Measurements from ENCODE around the gene SMTN. TPM values are rescaled to one million over a fixed set of nuclear protein-coding genes. Genes with fewer than 3 reads are reported as not detected.
A peak's percentile ranks its signal among the peaks of the same experiment; 100 is the strongest.

SMTN gene
- total and polyA plus RNA-seq, 4 experiments from 2014 or later = 0.34 to 1.7 (median 1.2) TPM

GRCh38 chr22:31139066-31139465, 57.9 kb downstream of the SMTN start:
- no peak overlapping the region for H3K4me3 Mint-ChIP-seq
- no peaks in the 10 kb centered on the region for H3K4me1 ChIP-seq (ENCODE audit: insufficient read depth, low read length)
- intact Hi-C loops (cut with micrococcal nuclease) = no loop called here
- H3K9me3 ChIP-seq (ENCODE audit: control insufficient read depth in 1 of 2, low read length in 2 of 2) = no peaks in the 10 kb centered on the region
- POLR2A ChIA-PET (ENCODE audit: partially characterized antibody) = no interaction called here
- CTCF ChIA-PET (ENCODE audit: partially characterized antibody) = interaction anchor here (1.1 kb wide), 1 partner anchor 170 kb away, joined by 3 read pairs; the partner anchor contains the start of genes MORC2 and TUG1
- H3K27me3 Mint-ChIP-seq = peaks cover 0 to 4% of the 10 kb centered on the region in 2 donors
- no peaks in the 10 kb centered on the region for H3K27me3 ChIP-seq (ENCODE audit: insufficient read depth, low read length)
- no peaks in the 10 kb centered on the region for H3K36me3 ChIP-seq (ENCODE audit: insufficient read depth, low read length)
- no peak for DNase-seq
- no peaks in the 10 kb centered on the region for H3K36me3 Mint-ChIP-seq
- no peaks in the 10 kb centered on the region for H3K4me1 Mint-ChIP-seq
- no peak overlapping the region for H3K27ac Mint-ChIP-seq
- no peak overlapping the region for H3K27ac ChIP-seq (ENCODE audit: low read depth, low read length)
- H3K9me3 Mint-ChIP-seq = no peaks in the 10 kb centered on the region
- H3K4me3 ChIP-seq (ENCODE audit: low read length in 2 of 2) = no peak overlapping the region

GRCh38 chr22:31139866-31140716, 59.0 kb downstream of the SMTN start, which contains the start of gene PLA2G3:
TSS of gene PLA2G3 (minus strand) at chr22:31140508. CDS start at chr22:31140354, 154 bp downstream.
- Mint-ChIP-seq H3K9me3 (peaks cover 0 to 3% (median 0%) of the 10 kb centered on the region in 8 donors), H3K27me3 (peaks cover 0 to 4% of the 10 kb centered on the region in 2 donors), H3K4me1 (no peaks in the 10 kb centered on the region), H3K36me3 (no peaks in the 10 kb centered on the region), H3K4me3 (no peak within 1 kb of the TSS), H3K27ac (peak within 1 kb of the TSS in 1 of 7 donors; percentile 47)
- Histone ChIP-seq H3K4me1 (ENCODE audit: insufficient read depth, low read length) (no peaks in the 10 kb centered on the region), H3K36me3 (ENCODE audit: insufficient read depth, low read length) (no peaks in the 10 kb centered on the region), H3K4me3 (ENCODE audit: low read length in 2 of 2) (no peak within 1 kb of the TSS), H3K27me3 (ENCODE audit: insufficient read depth, low read length) (no peaks in the 10 kb centered on the region), H3K27ac (ENCODE audit: low read depth, low read length) (no peak within 1 kb of the TSS), H3K9me3 (ENCODE audit: control insufficient read depth in 1 of 2, low read length in 2 of 2) (no peaks in the 10 kb centered on the region)
- intact Hi-C loops (cut with micrococcal nuclease) = no loop called here
- no peak for DNase-seq
- POLR2A ChIA-PET (ENCODE audit: partially characterized antibody) = no interaction called here
- CTCF ChIA-PET (ENCODE audit: partially characterized antibody) = no interaction called here

DNA sequence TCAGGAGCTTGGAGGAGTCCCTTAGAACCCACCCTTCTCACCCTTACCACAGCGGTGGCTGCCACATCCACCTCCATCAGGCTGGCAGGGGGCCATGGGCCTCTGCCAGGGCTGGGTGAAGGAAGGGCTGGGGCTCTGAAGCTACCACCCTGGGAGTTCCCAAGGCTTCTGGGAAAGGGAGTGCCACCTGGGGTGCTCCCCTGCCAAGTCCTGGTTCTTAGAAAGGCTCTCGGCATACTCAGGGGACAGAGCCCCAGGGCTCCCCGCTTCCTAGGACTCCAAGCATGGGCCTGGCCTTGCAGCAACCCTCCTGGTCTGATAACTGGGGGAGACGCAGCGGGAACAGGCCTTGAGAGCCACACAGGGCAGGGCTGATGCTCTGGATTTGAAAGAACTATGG, 59.6 kb downstream of the SMTN start:
- ChIA-PET POLR2A (ENCODE audit: partially characterized antibody) (no interaction called here), CTCF (ENCODE audit: partially characterized antibody) (no interaction called here)
- Mint-ChIP-seq H3K4me3 (no peak overlapping the region), H3K36me3 (no peaks in the 10 kb centered on the region), H3K9me3 (peaks cover 0 to 6% (median 0%) of the 10 kb centered on the region in 8 donors), H3K4me1 (no peaks in the 10 kb centered on the region), H3K27ac (no peak overlapping the region), H3K27me3 (peaks cover 0 to 4% of the 10 kb centered on the region in 2 donors)
- no peaks in the 10 kb centered on the region for H3K36me3 ChIP-seq (ENCODE audit: insufficient read depth, low read length)
- intact Hi-C loops (cut with micrococcal nuclease) = no loop called here
- no peak overlapping the region for H3K4me3 ChIP-seq (ENCODE audit: low read length in 2 of 2)
- H3K9me3 ChIP-seq (ENCODE audit: control insufficient read depth in 1 of 2, low read length in 2 of 2) = no peaks in the 10 kb centered on the region
- no peak for DNase-seq
- H3K27me3 ChIP-seq (ENCODE audit: insufficient read depth, low read length) = no peaks in the 10 kb centered on the region
- no peaks in the 10 kb centered on the region for H3K4me1 ChIP-seq (ENCODE audit: insufficient read depth, low read length)
- no peak overlapping the region for H3K27ac ChIP-seq (ENCODE audit: low read depth, low read length)

DNA sequence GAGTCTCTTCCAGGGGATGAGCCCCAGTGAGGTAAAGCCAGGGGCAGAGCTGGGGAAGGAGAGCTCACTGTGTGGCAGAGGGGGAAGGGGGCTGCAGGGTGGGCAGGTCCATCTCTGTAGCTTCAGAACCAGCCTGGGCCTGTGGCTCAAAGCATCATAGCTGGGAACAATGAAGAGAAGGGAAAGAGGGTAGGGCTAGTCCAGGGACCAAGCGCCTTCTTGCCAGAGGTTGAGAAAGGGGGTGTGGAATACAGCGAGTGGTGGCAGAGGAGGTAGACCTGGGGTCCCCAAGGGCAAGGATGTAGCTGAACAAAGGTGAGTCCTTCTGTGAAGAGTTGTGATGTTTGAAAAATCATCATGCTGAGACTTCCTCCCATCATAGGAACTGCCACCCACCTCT, 60.4 kb downstream of the SMTN start:
- Histone ChIP-seq H3K27ac (ENCODE audit: low read depth, low read length) (no peak overlapping the region), H3K4me3 (ENCODE audit: low read length in 2 of 2) (no peak overlapping the region), H3K27me3 (ENCODE audit: insufficient read depth, low read length) (no peaks in the 10 kb centered on the region), H3K36me3 (ENCODE audit: insufficient read depth, low read length) (no peaks in the 10 kb centered on the region), H3K4me1 (ENCODE audit: insufficient read depth, low read length) (no peaks in the 10 kb centered on the region), H3K9me3 (ENCODE audit: control insufficient read depth in 1 of 2, low read length in 2 of 2) (no peaks in the 10 kb centered on the region)
- Mint-ChIP-seq H3K27me3 (peaks cover 0 to 4% of the 10 kb centered on the region in 2 donors), H3K4me1 (no peaks in the 10 kb centered on the region), H3K4me3 (no peak overlapping the region), H3K36me3 (no peaks in the 10 kb centered on the region), H3K9me3 (peaks cover 0 to 6% (median 0%) of the 10 kb centered on the region in 8 donors), H3K27ac (no peak overlapping the region)
- CTCF ChIA-PET (ENCODE audit: partially characterized antibody) = no interaction called here
- POLR2A ChIA-PET (ENCODE audit: partially characterized antibody) = no interaction called here
- no peak for DNase-seq
- intact Hi-C loops (cut with micrococcal nuclease) = no loop called here

- H3K9me3 ChIP-seq (ENCODE audit: control insufficient read depth in 1 of 2, low read length in 2 of 2) = no peaks in the 10 kb centered on the region
- Mint-ChIP-seq H3K27ac (no peak overlapping the region), H3K27me3 (peaks cover 0 to 3% of the 10 kb centered on the region in 2 donors), H3K36me3 (no peaks in the 10 kb centered on the region), H3K4me3 (no peak overlapping the region), H3K9me3 (peaks cover 0 to 10% (median 0%) of the 10 kb centered on the region in 8 donors), H3K4me1 (no peaks in the 10 kb centered on the region)
- no peak overlapping the region for H3K4me3 ChIP-seq (ENCODE audit: low read length in 2 of 2)
- DNase-seq = no peak
- no peaks in the 10 kb centered on the region for H3K4me1 ChIP-seq (ENCODE audit: insufficient read depth, low read length)
- intact Hi-C loops (cut with micrococcal nuclease) = no loop called here
- ChIA-PET CTCF (ENCODE audit: partially characterized antibody) (no interaction called here), POLR2A (ENCODE audit: partially characterized antibody) (no interaction called here)
- H3K27me3 ChIP-seq (ENCODE audit: insufficient read depth, low read length) = no peaks in the 10 kb centered on the region
- H3K27ac ChIP-seq (ENCODE audit: low read depth, low read length) = no peak overlapping the region
- no peaks in the 10 kb centered on the region for H3K36me3 ChIP-seq (ENCODE audit: insufficient read depth, low read length)
Observed at GRCh38 chr22:31142285-31142684, 61.2 kb downstream of the SMTN start.

GRCh38 chr22:31143038-31143437, 61.9 kb downstream of the SMTN start:
- Histone ChIP-seq H3K9me3 (ENCODE audit: control insufficient read depth in 1 of 2, low read length in 2 of 2) (no peaks in the 10 kb centered on the region), H3K4me3 (ENCODE audit: low read length in 2 of 2) (no peak overlapping the region), H3K27ac (ENCODE audit: low read depth, low read length) (no peak overlapping the region), H3K4me1 (ENCODE audit: insufficient read depth, low read length) (no peaks in the 10 kb centered on the region), H3K36me3 (ENCODE audit: insufficient read depth, low read length) (no peaks in the 10 kb centered on the region), H3K27me3 (ENCODE audit: insufficient read depth, low read length) (no peaks in the 10 kb centered on the region)
- H3K27me3 Mint-ChIP-seq = peaks cover 0 to 3% of the 10 kb centered on the region in 2 donors
- no peak for DNase-seq
- ChIA-PET CTCF (ENCODE audit: partially characterized antibody) (no interaction called here), POLR2A (ENCODE audit: partially characterized antibody) (no interaction called here)
- H3K9me3 Mint-ChIP-seq = peaks cover 0 to 15% (median 1%) of the 10 kb centered on the region in 8 donors
- H3K4me3 Mint-ChIP-seq = no peak overlapping the region
- intact Hi-C loops (cut with micrococcal nuclease) = no loop called here
- H3K4me1 Mint-ChIP-seq = no peaks in the 10 kb centered on the region
- H3K27ac Mint-ChIP-seq = no peak overlapping the region
- H3K36me3 Mint-ChIP-seq = no peaks in the 10 kb centered on the region

- no peaks in the 10 kb centered on the region for H3K4me1 Mint-ChIP-seq
- no peak overlapping the region for H3K4me3 ChIP-seq (ENCODE audit: low read length in 2 of 2)
- peaks cover 0 to 15% (median 1%) of the 10 kb centered on the region in 8 donors for H3K9me3 Mint-ChIP-seq
- no peaks in the 10 kb centered on the region for H3K4me1 ChIP-seq (ENCODE audit: insufficient read depth, low read length)
- H3K27me3 Mint-ChIP-seq = peaks cover 0 to 1% of the 10 kb centered on the region in 2 donors
- ChIA-PET CTCF (ENCODE audit: partially characterized antibody) (no interaction called here), POLR2A (ENCODE audit: partially characterized antibody) (no interaction called here)
- H3K9me3 ChIP-seq (ENCODE audit: control insufficient read depth in 1 of 2, low read length in 2 of 2) = no peaks in the 10 kb centered on the region
- H3K27ac Mint-ChIP-seq = no peak overlapping the region
- DNase-seq = no peak
- H3K36me3 ChIP-seq (ENCODE audit: insufficient read depth, low read length) = no peaks in the 10 kb centered on the region
- intact Hi-C loops (cut with micrococcal nuclease) = no loop called here
- no peak overlapping the region for H3K27ac ChIP-seq (ENCODE audit: low read depth, low read length)
- H3K36me3 Mint-ChIP-seq = no peaks in the 10 kb centered on the region
- H3K4me3 Mint-ChIP-seq = no peak overlapping the region
- H3K27me3 ChIP-seq (ENCODE audit: insufficient read depth, low read length) = no peaks in the 10 kb centered on the region
Observed at GRCh38 chr22:31143537-31143936, 62.4 kb downstream of the SMTN start.
